ENCODE data around the gene PROM1.

PROM1 gene

GRCh38 chr4:16075061-16075460 lies 8.8 kb downstream of the PROM1 start:
- Histone ChIP-seq H3K4me3 (ENCODE audit: low read depth, low read length) (peak overlapping the region; percentile 15; the same call in 1 of the 2 replicates), H3K27me3 (ENCODE audit: insufficient read depth, low read depth, severe bottlenecking) (no peaks in the 10 kb centered on the region), H3K27ac (peak overlapping the region; percentile 94), H3K36me3 (peaks cover 80% of the 10 kb centered on the region), H3K9me3 (ENCODE audit: severe bottlenecking) (no peaks in the 10 kb centered on the region)
- no peak for TF ChIP-seq CTCF (IDR thresholded peaks at IDR 0.05; ENCODE audit: low read depth, low read length)
- no peak for DNase-seq

- Histone ChIP-seq H3K9me3 (ENCODE audit: severe bottlenecking) (no peaks in the 10 kb centered on the region), H3K4me3 (ENCODE audit: low read depth, low read length) (no peak overlapping the region), H3K27ac (peak overlapping the region; percentile 94), H3K27me3 (ENCODE audit: insufficient read depth, low read depth, severe bottlenecking) (no peaks in the 10 kb centered on the region), H3K36me3 (peaks cover 91% of the 10 kb centered on the region)
- no peak for TF ChIP-seq CTCF (IDR thresholded peaks at IDR 0.05; ENCODE audit: low read depth, low read length)
- no peak for DNase-seq
Observed at GRCh38 chr4:16072168-16072567, 11.7 kb downstream of the PROM1 start.

- Histone ChIP-seq H3K4me3 (ENCODE audit: low read depth, low read length) (no peak overlapping the region), H3K9me3 (ENCODE audit: severe bottlenecking) (no peaks in the 10 kb centered on the region), H3K27ac (peak overlapping the region; percentile 1; the same call in 1 of the 2 replicates), H3K27me3 (ENCODE audit: insufficient read depth, low read depth, severe bottlenecking) (no peaks in the 10 kb centered on the region), H3K36me3 (peaks cover 88% of the 10 kb centered on the region)
- DNase-seq = no peak
- TF ChIP-seq CTCF (IDR thresholded peaks at IDR 0.05; ENCODE audit: low read depth, low read length) = no peak
Observed at GRCh38 chr4:16070203-16070602, 13.6 kb downstream of the PROM1 start.

- no peak for DNase-seq
- TF ChIP-seq CTCF (IDR thresholded peaks at IDR 0.05; ENCODE audit: low read depth, low read length) = no peak
- Histone ChIP-seq H3K36me3 (peaks cover 90% of the 10 kb centered on the region), H3K27ac (peak overlapping the region; percentile 65), H3K9me3 (ENCODE audit: severe bottlenecking) (no peaks in the 10 kb centered on the region), H3K27me3 (ENCODE audit: insufficient read depth, low read depth, severe bottlenecking) (no peaks in the 10 kb centered on the region), H3K4me3 (ENCODE audit: low read depth, low read length) (no peak overlapping the region)
Observed at GRCh38 chr4:16067515-16067914, 16.3 kb downstream of the PROM1 start.

GRCh38 chr4:16066586-16067128 lies 17.2 kb downstream of the PROM1 start:
- no peak for TF ChIP-seq CTCF (IDR thresholded peaks at IDR 0.05; ENCODE audit: low read depth, low read length)
- Histone ChIP-seq H3K27ac (peak overlapping the region; percentile 65), H3K36me3 (peaks cover 86% of the 10 kb centered on the region), H3K9me3 (ENCODE audit: severe bottlenecking) (no peaks in the 10 kb centered on the region), H3K27me3 (ENCODE audit: insufficient read depth, low read depth, severe bottlenecking) (no peaks in the 10 kb centered on the region), H3K4me3 (ENCODE audit: low read depth, low read length) (no peak overlapping the region)
- DNase-seq = peak; percentile 81

- Histone ChIP-seq H3K9me3 (ENCODE audit: severe bottlenecking) (no peaks in the 10 kb centered on the region), H3K36me3 (peaks cover 83% of the 10 kb centered on the region), H3K4me3 (ENCODE audit: low read depth, low read length) (no peak overlapping the region), H3K27ac (no peak overlapping the region), H3K27me3 (ENCODE audit: insufficient read depth, low read depth, severe bottlenecking) (no peaks in the 10 kb centered on the region)
- no peak for DNase-seq
- TF ChIP-seq CTCF (IDR thresholded peaks at IDR 0.05; ENCODE audit: low read depth, low read length) = no peak
Observed at GRCh38 chr4:16065066-16065465, 18.8 kb downstream of the PROM1 start.
